Skin epidermis (tissue), 12 donors: Measurements from ENCODE around the gene DHRS3.
"Not testable (repeated sequence)": the region's sequence is repeated elsewhere in the genome, so short reads cannot be mapped to it uniquely, and the experiment has no call there.

Experiments used
- H3K27ac ChIP-seq, 21 experiments: fragments of 200-600 bp; sonication (generic) in 11 of 21; one replicate each; pipeline ENCODE4 v1.5.0; 2020; ENCODE audit warnings: mild to moderate bottlenecking in 3 of 21, inconsistent platforms in 2 of 21, moderate library complexity in 2 of 21
- H3K4me3 ChIP-seq, 7 experiments: fragments of 200-600 bp; sonication (generic) in 2 of 7; one replicate each; pipeline ENCODE4 v1.5.0; 2020; ENCODE audit warnings: inconsistent platforms in 2 of 7, mild to moderate bottlenecking in 2 of 7, moderate library complexity in 1 of 7

Gene DHRS3

DNA sequence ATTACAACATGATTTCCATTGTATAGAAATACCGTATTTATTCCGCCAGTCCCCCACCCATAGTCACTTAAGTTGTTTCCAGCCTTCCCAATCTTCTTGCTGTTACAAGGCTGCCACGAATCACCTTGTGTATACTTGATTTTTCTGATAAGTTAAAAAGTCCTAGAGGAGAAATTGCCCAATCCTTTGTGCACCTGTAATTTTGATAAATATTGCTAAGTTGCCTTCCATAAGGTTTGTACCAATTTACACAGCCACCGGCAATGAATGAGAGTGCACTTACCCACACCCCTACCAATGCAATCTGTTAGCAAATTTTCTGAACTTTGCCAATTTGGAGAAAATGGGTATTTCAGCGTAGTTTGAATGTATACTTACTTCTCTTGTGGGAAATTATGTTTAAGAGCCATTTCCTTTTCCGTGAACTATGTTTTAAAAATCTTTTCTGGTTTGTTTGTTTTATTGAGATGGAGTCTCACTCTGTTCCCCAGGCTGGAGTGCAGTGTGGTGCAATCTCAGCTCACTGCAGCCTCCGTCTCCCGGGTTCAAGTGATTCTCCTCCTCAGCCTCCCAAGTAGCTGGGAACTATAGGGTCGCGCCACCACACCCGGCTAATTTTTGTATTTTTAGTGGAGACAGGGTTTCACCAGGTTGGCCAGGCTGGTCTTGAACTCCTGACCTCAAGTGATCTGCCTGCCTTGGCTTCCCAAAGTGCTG lies 87.4 kb downstream of the DHRS3 start:
- H3K4me3 ChIP-seq, result no peak overlapping the region
- H3K27ac ChIP-seq, result no peak overlapping the region

DNA sequence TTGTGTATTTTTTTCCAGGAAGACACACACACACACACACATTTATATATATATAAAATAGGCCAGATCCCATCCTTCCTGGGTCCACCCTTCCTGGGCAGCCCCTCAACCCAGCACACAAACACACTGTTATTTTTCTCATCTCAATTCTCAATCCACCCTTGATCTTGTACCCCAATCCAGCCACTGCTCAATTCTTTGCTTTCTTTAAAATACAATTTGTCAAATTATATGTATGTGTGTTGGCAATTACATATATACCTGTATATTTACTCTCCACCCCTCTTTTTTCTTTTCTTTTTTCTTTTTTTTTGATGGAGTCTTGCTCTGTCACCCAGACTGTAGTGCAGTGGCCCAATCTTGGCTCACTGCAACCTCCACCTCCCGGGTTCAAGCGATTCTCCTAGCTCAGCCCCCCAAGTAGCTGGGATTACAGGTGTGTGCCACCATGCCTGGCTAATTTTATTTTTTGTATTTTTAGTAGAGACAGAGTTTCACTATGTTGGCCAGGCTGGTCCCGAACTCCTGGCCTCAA lies 88.3 kb downstream of the DHRS3 start:
- no peak overlapping the region for H3K4me3 ChIP-seq
- H3K27ac ChIP-seq, result no peak overlapping the region

DNA sequence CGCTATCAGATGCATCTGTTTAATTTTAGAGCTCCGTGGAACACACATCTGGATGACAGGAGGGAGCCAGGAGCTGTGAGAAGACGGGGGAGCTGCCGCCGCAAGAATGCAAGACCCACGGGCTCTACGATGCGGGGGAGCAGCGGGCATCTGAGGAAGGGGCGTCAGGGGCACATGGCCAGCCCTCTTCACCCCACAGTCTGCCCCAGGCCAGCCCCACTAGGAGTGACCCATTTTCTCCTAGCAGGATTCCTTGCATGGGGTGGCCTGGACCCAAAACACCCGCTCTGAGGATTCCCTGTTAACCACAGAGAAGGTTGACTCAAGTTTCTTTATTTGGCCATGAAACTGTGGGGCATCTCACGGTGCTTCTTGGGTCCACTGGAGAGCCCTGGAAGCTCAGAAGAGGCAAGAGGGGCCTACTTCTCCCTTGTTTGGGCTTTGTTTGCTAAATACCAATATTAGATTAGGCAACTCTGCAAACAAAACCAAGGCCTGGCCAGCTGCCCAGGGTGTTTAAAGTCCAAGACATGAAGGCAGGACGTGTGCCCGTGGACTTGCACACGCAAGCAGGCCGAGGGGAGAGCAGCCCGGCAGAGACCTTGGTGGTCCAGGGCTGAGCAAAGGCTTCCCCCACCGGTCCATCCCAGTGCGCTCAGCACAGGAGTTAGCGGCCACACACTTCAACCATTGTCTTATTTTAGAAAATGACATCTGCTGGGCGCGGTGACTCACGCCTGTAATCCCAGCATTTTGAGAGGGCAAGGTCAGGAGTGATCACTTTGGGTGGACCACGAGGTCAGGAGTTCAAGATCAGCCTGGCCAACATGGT lies 89.8 kb downstream of the DHRS3 start:
- Histone ChIP-seq H3K4me3 (no peak overlapping the region), H3K27ac (peak overlapping the region in 3 of 21 experiments; percentile 3 to 43 (median 20))

DNA sequence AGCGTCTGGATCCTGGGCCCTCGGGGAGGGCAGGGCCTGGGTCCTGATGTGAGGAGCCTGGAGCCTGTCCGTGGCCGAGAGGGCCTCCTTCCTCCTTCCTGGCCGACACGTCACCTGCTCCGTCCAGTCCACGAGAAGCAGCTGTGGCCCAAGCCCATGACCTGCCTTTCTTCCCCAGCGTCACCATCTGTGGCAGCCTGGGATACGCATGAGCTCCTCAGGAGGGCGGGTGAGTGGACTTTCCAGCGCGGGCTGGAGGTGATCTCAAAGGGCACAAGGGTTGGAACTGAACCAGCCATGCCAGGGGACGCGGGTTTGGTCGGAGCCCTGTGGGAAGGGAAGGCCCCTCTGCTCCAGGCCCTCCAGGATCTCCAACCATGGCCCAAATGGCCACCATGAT lies 90.4 kb downstream of the DHRS3 start:
- peak overlapping the region in 1 of 21 experiments; percentile 3 for H3K27ac ChIP-seq
- no peak overlapping the region for H3K4me3 ChIP-seq

DNA sequence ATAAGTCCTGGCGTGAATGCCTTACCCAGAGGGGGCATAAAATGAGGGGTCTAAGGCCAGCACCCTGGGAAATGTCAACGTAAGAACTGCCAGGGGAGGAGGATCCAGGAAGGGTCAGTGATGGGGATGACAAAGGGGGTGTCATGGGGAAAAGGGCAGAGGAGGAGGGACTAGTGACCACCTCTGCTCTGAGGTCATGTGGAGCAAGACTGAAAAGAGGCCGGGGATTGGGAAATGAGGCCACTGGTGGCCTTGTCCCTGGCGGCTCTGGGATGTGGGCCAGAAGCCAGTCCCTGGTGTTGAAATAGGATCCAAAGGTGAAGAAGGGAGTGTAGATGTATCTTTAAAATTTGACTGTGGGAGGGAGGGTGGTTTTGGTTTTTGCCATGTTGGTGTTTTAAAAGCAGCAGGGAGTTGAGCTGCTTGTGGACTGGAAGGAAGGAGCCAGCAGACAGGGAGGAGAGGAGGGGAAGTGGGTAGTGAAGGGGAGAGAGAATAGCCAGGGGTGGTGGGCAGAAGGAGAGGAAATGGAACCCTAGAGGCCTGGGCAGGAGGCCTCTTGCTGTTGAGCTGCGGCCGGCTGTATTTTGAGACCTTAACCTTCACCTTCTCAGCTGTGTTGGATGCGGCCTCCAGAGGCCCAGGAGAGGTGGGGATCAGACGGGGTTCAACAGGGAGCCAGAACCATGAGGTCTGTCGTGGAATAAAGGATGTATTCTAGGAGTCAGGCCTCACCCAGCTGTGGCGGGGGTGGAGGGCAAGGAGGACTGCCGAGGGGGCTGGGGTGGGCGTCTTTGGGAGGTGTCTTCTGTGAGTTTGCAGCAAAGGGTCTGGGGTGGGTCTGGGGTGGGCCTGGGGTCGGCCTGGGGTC lies 92.5 kb downstream of the DHRS3 start:
- no peak overlapping the region for H3K4me3 ChIP-seq
- peak overlapping the region in 2 of 21 experiments; percentile 26 to 38 for H3K27ac ChIP-seq

DNA sequence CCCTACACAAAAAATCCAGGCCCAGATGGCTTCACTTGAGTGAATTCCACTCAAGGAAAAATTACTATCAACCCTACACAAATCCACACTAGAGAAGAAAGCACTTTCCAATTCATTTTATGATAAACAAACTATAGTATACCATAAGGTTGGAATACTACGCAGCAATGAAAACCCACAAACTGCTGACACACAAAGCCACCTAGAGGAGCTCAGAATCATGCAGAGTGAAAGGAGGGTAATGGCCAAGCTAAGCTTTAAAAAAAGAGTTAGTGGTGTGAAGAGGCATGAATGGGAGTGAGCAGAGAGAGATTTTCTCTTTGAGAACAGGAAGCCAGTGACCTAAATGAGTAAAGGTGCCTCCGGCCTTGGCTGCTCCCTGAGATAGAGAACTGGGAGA lies 93.7 kb downstream of the DHRS3 start:
- no peak overlapping the region for H3K4me3 ChIP-seq
- H3K27ac ChIP-seq, result no peak overlapping the region

DNA sequence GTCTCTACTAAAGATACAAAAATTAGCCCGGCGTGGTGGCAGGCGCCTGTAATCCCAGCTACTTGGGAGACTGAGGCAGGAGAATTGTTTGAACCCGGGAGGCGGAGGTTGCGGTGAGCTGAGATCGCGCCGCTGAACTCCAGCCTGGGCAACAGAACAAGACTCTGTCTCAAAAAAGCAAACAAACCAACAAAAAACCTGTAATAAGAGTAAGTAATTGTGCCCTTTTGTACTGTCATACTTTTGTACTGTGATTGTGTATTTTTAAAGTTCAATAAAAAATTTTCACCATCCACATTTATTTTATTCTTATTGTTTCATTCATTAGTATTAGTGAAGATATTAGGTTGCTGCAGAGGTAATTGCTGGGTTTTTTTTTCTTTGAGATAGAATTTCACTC lies 95.2 kb downstream of the DHRS3 start:
- H3K27ac ChIP-seq, H3K4me3 ChIP-seq: not testable (repeated sequence)

DNA sequence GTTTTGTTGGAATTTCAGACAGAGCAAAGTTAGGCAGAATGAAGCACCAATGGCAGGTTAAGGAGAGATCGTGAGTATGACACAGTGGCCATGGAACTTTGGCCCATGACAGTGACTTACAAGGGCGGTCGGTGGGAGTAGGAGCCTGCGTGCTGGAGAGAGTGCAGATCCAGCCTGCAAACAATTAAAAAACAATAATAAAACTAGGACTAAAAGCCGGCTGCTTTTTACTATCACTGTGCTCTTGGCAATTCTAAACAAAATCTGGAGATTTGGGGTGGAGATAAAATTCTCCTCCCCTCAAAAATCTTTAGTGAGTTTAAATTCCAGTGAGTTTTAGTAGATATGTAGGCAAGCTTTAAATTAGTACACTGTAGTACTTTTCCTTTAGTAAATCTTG lies 96.9 kb downstream of the DHRS3 start:
- Histone ChIP-seq H3K27ac (no peak overlapping the region), H3K4me3 (no peak overlapping the region)

DNA sequence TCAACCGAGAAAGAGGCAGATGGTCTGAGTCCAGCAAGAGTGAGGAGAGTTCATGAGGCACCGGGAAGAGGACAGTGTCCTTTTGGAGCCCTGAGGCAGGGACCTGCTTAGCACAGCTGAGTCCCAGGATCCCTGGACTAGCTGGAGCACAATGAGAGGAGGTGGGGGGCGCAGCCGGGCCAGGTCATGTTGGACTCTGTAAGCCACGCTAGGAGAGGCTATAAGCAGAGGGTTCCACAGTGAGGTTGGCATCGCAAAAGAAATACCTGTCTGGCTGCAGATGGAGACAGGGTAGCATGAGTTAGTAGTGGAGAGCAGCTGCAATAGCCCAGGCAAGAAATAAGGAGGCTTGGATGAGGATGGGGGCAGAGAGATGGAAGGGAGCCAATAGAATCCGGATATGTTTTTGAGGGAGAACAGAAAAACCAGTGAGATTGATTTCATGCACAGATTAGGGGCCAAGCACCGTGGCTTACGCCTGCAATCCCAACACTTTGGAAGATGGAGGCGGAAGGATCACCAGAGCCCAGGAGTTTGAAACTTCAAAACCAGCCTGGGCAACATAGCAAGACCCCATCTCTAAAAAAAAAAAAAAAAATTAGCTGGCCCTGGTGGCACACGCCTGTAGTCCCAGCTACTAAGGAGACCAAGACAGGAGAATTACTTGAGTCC lies 98.2 kb downstream of the DHRS3 start:
- Histone ChIP-seq H3K4me3 (no peak overlapping the region), H3K27ac (peak overlapping the region in 2 of 21 experiments; percentile 18 to 34)

DNA sequence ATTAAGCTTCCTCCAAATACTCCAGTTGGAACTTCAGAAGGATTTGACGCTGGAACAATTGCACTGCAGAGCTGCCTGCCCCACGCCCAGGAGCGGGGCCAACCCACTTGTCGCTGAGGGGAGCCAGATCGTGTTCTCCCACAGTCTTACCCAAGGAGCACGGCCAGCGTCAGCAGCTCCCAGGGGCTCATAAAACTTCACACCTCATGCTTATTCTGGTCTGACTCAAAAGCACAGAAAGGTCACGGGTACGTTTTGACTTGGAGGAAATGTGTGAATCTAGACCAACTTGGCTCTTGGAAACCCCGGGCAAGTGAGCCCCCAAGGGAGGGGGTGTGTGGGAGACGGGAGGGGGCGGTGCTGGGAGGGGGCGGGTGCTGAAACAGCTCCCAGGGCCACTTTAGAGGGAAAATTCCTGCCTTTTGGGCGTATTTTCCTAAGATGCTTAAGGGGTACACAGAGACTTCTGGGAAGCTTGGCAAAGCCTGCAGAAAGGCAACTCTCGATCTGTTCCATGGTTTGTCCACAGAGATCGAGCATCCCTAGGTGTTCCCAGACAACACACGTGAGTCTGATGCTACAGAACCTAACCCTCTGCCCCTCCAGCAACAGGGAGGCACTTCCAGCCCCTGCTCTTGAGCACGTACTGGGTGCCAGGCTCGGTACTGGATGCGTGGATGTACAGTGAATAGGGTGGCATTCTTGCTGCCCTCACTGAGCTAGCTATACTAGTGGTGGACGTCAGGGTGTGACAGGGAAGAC lies 98.9 kb downstream of the DHRS3 start:
- no peak overlapping the region for H3K4me3 ChIP-seq
- H3K27ac ChIP-seq, result peak overlapping the region in 3 of 21 experiments; percentile 18 to 49 (median 34)
